ENCODE data around the gene ARID3C.

ARID3C gene

GRCh38 chr9:34625186-34625486 lies 3.7 kb downstream of the ARID3C start:
- no peak for DNase-seq

DNA sequence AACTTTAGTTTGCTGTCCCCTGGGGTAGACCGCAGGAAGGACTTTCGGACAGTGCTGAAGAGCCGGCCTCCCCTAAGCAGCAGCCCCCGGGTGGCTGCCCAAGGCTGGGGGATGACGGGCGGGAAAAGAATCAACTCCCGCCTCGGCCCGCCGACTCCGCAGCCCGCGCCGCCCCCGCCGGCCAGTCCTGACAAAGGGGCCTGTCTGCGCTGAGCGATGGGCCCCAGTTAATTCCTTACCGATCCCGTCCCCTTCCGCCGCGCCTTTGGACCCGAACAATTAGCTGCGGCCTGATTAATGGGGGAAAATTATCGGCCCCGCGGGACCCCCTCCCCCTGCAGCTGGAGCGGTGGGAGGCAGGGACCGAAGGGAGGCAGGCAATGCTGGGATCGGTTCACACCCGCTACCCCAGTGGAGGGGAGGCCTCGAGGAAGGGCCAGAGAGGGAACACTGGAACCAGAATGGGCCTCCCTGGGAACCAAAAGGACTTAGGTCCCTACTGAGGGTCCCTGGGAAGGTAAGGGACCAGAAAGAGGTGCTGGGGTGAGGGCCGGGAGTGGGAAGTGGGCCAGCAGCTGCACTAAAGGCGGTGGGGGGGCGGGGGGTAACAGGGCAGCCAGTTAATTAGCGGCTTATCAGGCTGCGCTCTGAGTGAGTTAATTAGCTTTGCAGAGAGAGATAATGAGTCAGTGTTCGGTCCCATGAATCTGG lies 4.2 kb downstream of the ARID3C start:
- peak; percentile 54 for DNase-seq

GRCh38 chr9:34623374-34624235 lies 5.3 kb downstream of the ARID3C start:
- DNase-seq = peak; percentile 35

DNA sequence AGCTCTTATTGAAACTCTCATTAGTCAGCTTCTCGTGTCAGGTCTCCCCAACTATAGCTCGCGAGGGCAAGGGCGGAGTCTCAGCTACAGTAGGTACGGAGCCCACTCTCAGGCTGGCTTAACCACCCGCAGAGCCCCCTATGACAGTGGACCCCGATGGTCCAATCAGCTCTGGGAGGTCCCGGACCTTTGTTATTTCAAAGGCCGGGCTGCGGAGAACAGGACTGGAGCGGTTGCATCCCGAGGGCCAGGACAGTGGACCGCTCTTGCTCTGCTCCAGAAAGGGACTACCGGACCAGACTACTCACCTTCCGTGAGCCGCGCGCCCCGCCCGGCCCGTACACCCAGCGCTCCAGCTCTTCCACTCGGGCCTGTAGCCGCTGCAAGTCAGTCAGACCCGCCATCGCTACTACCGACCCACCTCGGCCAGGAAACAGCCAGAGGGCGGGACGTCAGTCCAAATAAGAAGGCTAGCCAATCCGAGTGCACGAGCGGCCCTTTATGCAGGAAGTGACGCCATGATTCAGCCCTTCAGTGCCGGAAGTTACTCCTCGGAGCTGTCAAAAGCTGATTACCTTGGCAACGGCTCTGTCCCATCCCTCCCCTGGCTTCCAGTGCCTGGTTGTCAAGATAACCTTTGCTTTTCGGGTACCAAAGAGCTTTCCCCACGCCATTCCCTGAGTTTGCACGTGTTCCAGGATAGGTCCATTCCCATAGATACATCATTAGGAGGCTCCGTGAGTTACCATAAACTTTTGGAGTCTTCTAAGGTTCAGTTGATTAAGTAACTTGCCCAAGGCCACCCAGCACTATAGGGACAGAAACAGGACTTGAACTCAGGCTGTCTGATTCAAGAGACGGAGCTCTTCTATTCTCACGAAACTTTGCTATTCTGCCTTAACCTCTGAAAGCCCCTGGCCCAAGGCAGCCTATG lies 8.5 kb downstream of the ARID3C start, which contains the start of gene DCTN3:
TSS of gene DCTN3 (minus strand) at position 435 of the 934 bp plus-strand sequence. CDS start at position 404, 31 bp downstream.
- DNase-seq = peak; percentile 97

GRCh38 chr9:34615132-34615531 lies 13.7 kb downstream of the ARID3C start:
- no peak for DNase-seq

GRCh38 chr9:34612788-34613390 lies 16.0 kb downstream of the ARID3C start:
- peak; percentile 95 for DNase-seq

GRCh38 chr9:34611811-34612787 lies 16.8 kb downstream of the ARID3C start, which contains the start of gene RPP25L:
TSS of gene RPP25L (minus strand) at chr9:34612097. CDS start at chr9:34611296, 801 bp downstream.
- DNase-seq = peak; percentile 96

DNA sequence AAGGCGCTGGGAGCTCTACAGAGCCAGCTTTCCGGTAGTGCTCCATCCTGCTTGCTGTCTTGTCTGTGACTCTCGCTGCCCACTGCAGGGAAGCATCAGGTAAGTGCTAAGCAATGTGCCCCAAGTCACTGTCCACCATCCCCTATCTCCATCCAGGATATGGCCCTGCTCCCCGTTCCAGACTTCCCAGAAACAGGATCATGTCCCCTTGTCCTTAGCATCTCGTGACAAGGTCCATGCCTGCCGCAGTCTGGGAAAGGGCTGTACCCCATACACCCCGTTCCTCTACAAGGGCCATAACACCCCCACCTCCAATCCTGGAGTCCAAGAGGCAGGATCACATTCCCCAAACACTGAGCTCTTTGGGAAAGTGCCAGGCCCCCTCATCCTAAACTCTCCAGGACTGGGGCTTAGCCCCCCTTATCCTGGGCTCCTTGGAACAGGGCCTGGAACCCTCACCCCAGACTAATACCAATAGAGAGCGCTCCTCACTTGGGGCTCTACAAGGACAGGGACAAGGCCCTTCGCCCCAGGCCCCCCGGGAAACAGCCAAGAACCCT lies 17.5 kb downstream of the ARID3C start:
- no peak for DNase-seq

DNA sequence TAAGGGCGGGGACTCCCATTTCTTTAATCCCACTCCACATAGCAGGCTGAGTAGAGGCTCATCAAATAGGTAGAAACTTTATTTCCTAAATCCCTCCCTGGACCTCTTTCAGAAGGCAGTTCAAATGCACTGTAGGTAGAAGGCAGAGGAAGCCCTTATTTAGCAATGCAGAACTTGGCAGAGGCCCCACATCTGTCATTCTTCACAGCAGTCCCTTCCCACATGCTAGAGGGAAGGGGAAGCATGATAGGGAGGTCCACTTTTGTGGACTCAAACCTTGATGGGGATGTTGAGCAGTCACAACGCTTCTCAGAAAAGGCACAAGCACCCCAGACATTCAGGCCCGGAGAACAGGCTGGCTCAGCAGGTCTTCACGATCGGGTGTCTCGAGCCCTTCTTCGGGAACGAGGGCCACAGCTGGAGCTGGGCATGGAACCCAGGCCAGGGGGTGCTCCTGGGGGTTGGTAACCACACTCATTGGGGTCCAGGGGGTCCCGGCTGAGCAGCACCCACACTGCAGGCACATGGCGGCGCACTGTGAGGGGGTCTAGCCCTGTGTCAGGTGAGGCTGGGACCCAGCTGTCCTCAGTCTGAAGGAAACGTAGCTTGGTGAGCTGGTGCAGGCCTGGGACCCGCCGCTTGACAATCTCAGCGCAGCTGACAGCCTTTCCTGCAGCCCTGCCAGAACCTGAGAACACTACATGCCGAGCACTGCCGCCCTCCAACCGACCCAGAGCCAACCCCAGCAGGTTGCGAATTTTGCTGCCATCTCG lies 18.2 kb downstream of the ARID3C start:
- no peak for DNase-seq

DNA sequence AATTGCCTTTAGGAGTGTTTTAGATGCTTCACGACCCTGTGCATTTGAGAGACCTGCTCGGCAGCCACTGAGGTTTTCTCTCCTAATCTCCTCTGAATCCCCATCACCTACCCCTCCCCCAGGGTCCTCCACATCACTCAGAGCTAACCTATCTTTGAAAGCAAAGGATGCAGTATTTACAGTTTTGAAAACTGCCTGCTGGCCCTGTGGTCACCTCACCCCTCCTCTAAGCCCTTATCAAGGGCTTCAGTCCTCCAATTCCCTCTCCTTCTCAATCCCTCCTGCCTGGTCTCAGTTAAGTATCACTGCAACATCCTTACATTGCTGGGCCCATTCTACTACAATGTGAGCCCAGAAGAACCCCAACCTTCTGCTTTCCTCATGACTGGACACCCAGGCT lies 21.5 kb downstream of the ARID3C start:
- no peak for DNase-seq

DNA sequence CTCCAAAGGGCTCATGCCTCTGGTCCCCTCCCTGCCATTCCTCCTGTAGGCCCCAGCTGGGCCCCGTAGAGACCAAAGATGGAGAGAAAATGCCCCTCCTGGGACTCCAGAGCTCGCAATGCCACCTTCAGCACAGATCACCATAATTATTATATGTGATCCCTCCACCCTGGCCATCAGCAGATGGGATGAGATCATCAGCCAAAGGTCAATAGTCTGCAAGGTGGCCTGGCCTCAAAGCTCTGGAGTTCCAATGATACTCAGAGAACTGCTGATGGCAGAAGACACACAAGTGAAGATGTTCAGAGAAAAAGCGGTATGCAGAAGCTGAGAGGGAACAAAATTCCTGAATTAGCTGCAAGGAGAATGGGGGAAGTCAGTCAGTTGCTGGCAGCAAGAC lies 22.0 kb downstream of the ARID3C start:
- no peak for DNase-seq

DNA sequence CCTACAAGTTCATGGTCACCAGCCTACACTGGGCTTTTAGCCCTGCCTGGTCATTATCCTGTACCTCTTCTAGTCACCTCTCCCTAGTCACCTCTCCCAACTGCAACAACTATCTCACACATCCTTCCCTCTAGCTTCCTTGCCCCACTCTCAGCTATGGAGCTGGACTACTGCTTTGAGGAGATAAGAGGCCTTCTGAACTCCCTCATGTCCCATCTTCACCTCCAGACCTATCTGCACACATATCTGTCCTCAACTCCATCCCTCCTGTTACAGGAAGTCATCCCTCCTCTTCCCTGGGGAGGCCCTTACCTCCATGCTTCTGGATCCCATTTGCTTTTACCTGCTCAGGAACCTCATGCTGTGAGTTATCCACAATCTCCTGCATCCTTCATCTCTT lies 22.7 kb downstream of the ARID3C start:
- DNase-seq = no peak

GRCh38 chr9:34603610-34604231 lies 25.1 kb downstream of the ARID3C start:
- peak; percentile 97 for DNase-seq

DNA sequence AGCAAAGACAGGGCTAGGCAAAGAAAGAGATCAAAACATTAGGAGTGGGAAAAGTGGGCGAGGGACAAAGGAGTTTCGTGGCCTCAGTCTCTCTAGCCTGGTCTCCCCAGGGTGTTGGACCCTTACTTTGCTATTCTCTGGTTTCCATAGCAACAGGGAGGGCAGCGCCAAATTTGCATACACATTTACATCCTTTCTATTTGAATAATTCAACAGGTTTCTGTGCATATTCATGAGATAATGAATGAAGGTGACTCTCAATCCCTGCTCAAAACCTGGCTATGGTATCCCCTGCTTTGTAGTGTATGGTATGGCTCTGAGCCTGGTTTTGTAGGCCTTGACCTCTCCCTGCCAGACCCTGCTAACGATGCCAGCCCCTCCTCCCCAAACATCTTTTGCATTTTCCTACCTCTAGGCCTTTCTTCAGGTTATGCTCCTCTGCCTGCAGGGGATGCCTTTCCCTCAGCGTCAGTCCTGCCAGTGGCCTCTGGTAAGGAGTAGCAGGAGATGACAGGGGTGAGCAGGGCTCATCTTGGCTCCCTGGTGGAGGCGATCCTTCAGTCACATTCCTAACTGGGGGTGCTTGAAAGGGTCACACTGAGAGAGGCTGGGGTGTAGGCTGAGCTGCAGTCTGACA lies 26.8 kb downstream of the ARID3C start:
- DNase-seq = no peak

- no peak for DNase-seq
These were observed 28.0 kb downstream of the ARID3C start for GRCh38 chr9:34600908-34601307.

- DNase-seq = no peak
These were observed 29.3 kb downstream of the ARID3C start for GRCh38 chr9:34599546-34599945.

- DNase-seq = no peak
These were observed 34.7 kb downstream of the ARID3C start for GRCh38 chr9:34594177-34594576.

DNA sequence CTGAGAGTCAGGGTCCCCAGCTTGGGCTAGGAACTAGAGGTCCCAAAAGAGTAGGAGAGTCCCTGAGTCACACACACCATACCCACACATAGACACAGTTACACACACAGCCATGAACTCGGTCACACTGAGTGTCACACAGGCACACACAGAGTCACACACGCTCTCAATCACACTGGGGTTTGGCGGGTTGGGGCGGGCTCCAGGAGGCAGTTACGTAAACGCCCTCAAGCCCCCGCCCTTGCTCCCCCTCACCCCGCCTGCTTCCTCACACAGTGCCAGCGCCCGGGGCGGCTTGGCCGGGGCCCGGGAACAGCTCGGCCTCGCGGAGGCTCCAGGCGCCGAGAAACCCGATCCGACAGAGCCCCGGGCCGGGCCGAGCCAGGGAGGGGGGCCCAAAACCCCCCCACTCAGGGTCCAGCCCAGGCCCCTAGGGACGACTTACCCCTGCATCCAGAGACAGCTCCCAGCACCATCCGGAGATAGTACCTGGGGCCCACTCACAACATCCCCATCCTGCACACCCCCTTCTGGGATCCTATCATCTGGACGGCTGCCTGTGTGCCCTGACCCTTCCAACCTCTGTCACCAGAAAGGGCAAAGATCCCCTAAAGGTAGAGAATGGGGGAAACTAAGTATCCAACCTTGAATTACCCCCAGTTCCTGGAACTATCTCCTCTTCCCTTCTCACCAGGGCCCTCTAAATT lies 35.8 kb downstream of the ARID3C start:
- DNase-seq = peak; percentile 73

Data from eye (tissue), 1 donor.